WTC11 (cell line): ENCODE results near the gene OLFML2B. TPM values are rescaled to one million over a fixed set of nuclear protein-coding genes. Genes with fewer than 3 reads are reported as not detected.

Experiments used
- ATAC-seq: fragments of 200-7000 bp; cut with Tn5 transposase; 2 replicates; pipeline ENCODE4 v1.10.0; 2021; ENCODE audit warnings: mild to moderate bottlenecking, moderate library complexity
- CTCF ChIA-PET: fragments of 300-600 bp; sonication (Branson Sonifier 250); formaldehyde crosslinking; loops from one replicate; lab custom pipeline; 2021; ENCODE audit warnings: antibody characterized with exemption; lab: Charles Lee
- POLR2A ChIA-PET: fragments of 350-600 bp; sonication (Branson Sonifier 250); formaldehyde crosslinking; loops from one replicate; lab custom pipeline; 2021; ENCODE audit warnings: antibody characterized with exemption; lab: Charles Lee
- DNase-seq: peaks from one replicate; pipeline ENCODE4 v3.0.0; 2021; ENCODE audit warnings: low spot score
- H3K27ac Mint-ChIP-seq: 2 replicates; pipeline ENCODE4 v1.8.0; 2021; ENCODE audit warnings: mixed read lengths
- H3K27me3 Mint-ChIP-seq: 2 replicates; pipeline ENCODE4 v1.8.0; 2021; ENCODE audit warnings: low read depth, mild to moderate bottlenecking, moderate library complexity, mixed read lengths
- H3K36me3 Mint-ChIP-seq: 2 replicates; pipeline ENCODE4 v1.8.0; 2021; ENCODE audit warnings: mixed read lengths
- H3K4me1 Mint-ChIP-seq: 2 replicates; pipeline ENCODE4 v1.8.0; 2022; ENCODE audit warnings: mixed read lengths
- H3K4me3 Mint-ChIP-seq: 2 replicates; pipeline ENCODE4 v1.8.0; 2021; ENCODE audit warnings: mild to moderate bottlenecking, moderate library complexity, mixed read lengths
- H3K9me3 Mint-ChIP-seq: 2 replicates; pipeline ENCODE4 v1.8.0; 2021; ENCODE audit warnings: mixed read lengths
- ATF6 ChIP-seq: sonication (generic); formaldehyde crosslinking; IDR thresholded peaks from 2 replicates; pipeline ENCODE4 v1.8.1; 2023; ENCODE audit warnings: mild to moderate bottlenecking, missing genetic modification reagents
- CREM ChIP-seq: sonication (generic); formaldehyde crosslinking; IDR thresholded peaks from 2 replicates; pipeline ENCODE4 v1.8.1; 2022; ENCODE audit warnings: mild to moderate bottlenecking, missing genetic modification reagents, moderate library complexity
- ESRRA ChIP-seq: sonication (generic); formaldehyde crosslinking; IDR thresholded peaks from 2 replicates; pipeline ENCODE4 v1.8.1; 2022; ENCODE audit warnings: mild to moderate bottlenecking, missing genetic modification reagents, borderline replicate concordance
- FOXK1 ChIP-seq: sonication (generic); formaldehyde crosslinking; IDR thresholded peaks from 2 replicates; pipeline ENCODE4 v1.8.0; 2022; ENCODE audit warnings: mild to moderate bottlenecking, moderate library complexity, missing genetic modification reagents
- GTF2I ChIP-seq: fragments of 250-450 bp; sonication (Bioruptor Pico); conservative IDR thresholded peaks from 2 replicates; pipeline ENCODE4 v1.4.0; 2021; ENCODE audit warnings: mild to moderate bottlenecking
- MXD4 ChIP-seq: fragments of 250-450 bp; sonication (Bioruptor Pico); IDR thresholded peaks from 2 replicates; pipeline ENCODE4 v1.8.0; 2021; ENCODE audit warnings: mild to moderate bottlenecking, moderate library complexity, borderline replicate concordance
- STAT6 ChIP-seq: sonication (generic); formaldehyde crosslinking; conservative IDR thresholded peaks from 2 replicates; pipeline ENCODE4 v1.8.1; 2023; ENCODE audit warnings: mild to moderate bottlenecking, low read depth, missing genetic modification reagents, moderate library complexity
- USF2 ChIP-seq: sonication (generic); formaldehyde crosslinking; IDR thresholded peaks from 2 replicates; pipeline ENCODE4 v1.8.1; 2023; ENCODE audit warnings: mild to moderate bottlenecking, missing genetic modification reagents, moderate library complexity
- ZNF121 ChIP-seq: sonication (generic); formaldehyde crosslinking; IDR thresholded peaks from 2 replicates; pipeline ENCODE4 v1.8.0; 2023; ENCODE audit warnings: missing genetic modification reagents
- ZNF317 ChIP-seq: sonication (generic); formaldehyde crosslinking; IDR thresholded peaks from 2 replicates; pipeline ENCODE4 v1.8.1; 2023; ENCODE audit warnings: low read depth, mild to moderate bottlenecking, moderate library complexity, missing genetic modification reagents, borderline replicate concordance
- ZNF396 ChIP-seq: fragments of 250-450 bp; sonication (Bioruptor Pico); IDR thresholded peaks from 2 replicates; pipeline ENCODE4 v1.8.0; 2021; ENCODE audit warnings: mild to moderate bottlenecking, moderate library complexity, borderline replicate concordance
- total RNA-seq: library from RNA; stranded (reverse); gene quantifications from 3 replicates; pipeline ENCODE4 v1.2.3, GENCODE V29; 2021
- TF ChIP-seq, protein P1 (sequence below): fragments of 250-450 bp; sonication (Bioruptor Pico); conservative IDR thresholded peaks from 2 replicates; pipeline ENCODE4 v1.9.0; 2021; ENCODE audit warnings: mild to moderate bottlenecking
- TF ChIP-seq, protein P2 (sequence below): sonication (generic); formaldehyde crosslinking; IDR thresholded peaks from 2 replicates; pipeline ENCODE4 v1.8.1; 2022; ENCODE audit warnings: mild to moderate bottlenecking, moderate library complexity, missing genetic modification reagents
- TF ChIP-seq, protein P3 (sequence below): sonication (generic); formaldehyde crosslinking; IDR thresholded peaks from 2 replicates; pipeline ENCODE4 v1.8.0; 2023; ENCODE audit warnings: mild to moderate bottlenecking, missing genetic modification reagents

Gene OLFML2B
- total RNA-seq, 1 experiment from 2014 or later = 4.9 TPM

DNA sequence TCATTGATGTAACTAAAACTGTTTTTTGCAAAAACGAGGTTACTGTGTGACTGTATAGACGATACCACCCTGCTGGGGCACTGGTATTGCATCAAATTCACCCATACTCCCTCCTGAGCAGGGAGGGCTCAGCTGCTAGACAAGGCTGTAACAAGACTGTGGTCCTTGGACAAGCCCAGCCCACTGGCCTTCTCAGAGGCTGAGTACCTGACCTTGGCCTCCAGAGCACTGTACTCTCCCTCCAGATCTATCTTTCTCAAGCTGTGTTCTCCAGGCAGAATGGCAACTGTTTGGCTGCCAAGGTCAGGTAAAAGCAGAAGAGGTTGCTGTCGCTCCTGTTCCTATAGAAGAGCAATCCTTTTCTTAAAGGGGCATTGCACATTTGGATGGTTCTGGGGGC, 8.5 kb downstream of the OLFML2B start (continued):
- TF ChIP-seq, protein P1, sequence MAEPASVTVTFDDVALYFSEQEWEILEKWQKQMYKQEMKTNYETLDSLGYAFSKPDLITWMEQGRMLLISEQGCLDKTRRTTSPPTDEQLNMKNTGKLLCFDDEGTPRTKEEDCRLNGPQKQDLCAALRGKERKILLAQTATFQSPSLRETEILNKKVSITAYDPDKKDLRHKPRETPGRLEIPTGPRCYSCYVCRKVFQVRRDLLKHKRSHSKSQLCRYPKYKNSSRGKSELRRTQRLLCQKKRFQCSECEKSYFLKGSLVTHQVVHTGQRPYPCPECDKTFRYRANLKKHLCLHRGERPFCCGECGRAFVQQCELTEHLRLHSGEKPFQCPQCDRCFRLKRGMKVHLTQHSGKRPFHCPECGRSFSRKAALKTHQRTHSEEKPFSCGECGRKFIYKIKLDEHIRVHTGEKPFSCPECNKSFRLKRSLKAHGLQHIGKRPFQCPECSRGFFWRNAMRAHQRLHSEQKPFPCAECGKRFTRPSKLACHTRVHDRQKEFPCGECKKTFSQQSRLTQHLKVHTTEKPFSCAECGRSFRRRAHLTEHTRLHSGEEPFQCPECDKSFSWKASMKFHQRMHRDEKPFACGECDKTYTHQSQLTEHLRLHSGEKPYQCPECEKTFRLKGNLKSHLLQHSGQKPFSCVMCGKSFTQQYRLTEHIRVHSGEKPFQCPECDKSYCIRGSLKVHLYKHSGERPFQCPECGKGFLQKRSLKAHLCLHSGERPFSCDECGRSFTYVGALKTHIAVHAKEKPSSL (CRISPR knock-in tag) = no peak
- TF ChIP-seq USF2 (CRISPR knock-in tag) = no peak
- no peak for TF ChIP-seq ZNF317
- TF ChIP-seq ESRRA (CRISPR knock-in tag) = no peak
- TF ChIP-seq, all 79 proteins: peak for 0

DNA sequence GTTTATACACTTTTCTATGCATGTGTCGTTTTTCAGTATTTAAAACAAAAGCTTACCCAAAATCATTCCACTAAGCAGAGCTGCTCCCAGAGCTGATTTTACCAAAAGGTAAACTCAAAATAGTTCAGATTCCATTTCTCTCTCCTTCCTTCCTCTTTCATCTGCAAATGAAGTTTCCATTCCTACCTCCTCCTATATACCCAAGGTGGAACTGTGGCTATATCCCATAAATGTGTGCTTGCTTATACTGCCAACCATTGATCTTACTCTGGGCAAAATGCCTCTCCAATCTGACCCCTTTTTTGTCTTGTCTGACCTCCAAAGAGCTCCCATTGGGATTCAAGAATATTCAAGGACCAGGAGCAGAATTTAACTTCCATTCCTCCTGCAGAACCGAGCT, 9.5 kb downstream of the OLFML2B start:
- ChIA-PET POLR2A (no interaction called here), CTCF (interaction anchor here (0.8 to 2.5 kb wide), 3 partner anchors 10 to 23 kb away, joined by 4 to 12 read pairs (median 5); partner anchors contain the start of gene OLFML2B)
- peaks cover 24% of the 10 kb centered on the region for H3K4me1 Mint-ChIP-seq
- H3K27me3 Mint-ChIP-seq = no peaks in the 10 kb centered on the region
- H3K27ac Mint-ChIP-seq = peak overlapping the region; percentile 96
- peaks cover 16% of the 10 kb centered on the region for H3K36me3 Mint-ChIP-seq
- H3K4me3 Mint-ChIP-seq = no peak overlapping the region
- peak; percentile 71 for ATAC-seq
- no peak for DNase-seq
- TF ChIP-seq GTF2I (CRISPR knock-in tag) = no peak
- no peak for TF ChIP-seq ZNF396 (CRISPR knock-in tag)
- TF ChIP-seq, protein P2, sequence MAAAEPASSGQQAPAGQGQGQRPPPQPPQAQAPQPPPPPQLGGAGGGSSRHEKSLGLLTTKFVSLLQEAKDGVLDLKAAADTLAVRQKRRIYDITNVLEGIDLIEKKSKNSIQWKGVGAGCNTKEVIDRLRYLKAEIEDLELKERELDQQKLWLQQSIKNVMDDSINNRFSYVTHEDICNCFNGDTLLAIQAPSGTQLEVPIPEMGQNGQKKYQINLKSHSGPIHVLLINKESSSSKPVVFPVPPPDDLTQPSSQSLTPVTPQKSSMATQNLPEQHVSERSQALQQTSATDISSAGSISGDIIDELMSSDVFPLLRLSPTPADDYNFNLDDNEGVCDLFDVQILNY (CRISPR knock-in tag) = no peak
- no peak for TF ChIP-seq STAT6 (CRISPR knock-in tag)
- TF ChIP-seq CREM (CRISPR knock-in tag) = no peak
- TF ChIP-seq, protein P3, sequence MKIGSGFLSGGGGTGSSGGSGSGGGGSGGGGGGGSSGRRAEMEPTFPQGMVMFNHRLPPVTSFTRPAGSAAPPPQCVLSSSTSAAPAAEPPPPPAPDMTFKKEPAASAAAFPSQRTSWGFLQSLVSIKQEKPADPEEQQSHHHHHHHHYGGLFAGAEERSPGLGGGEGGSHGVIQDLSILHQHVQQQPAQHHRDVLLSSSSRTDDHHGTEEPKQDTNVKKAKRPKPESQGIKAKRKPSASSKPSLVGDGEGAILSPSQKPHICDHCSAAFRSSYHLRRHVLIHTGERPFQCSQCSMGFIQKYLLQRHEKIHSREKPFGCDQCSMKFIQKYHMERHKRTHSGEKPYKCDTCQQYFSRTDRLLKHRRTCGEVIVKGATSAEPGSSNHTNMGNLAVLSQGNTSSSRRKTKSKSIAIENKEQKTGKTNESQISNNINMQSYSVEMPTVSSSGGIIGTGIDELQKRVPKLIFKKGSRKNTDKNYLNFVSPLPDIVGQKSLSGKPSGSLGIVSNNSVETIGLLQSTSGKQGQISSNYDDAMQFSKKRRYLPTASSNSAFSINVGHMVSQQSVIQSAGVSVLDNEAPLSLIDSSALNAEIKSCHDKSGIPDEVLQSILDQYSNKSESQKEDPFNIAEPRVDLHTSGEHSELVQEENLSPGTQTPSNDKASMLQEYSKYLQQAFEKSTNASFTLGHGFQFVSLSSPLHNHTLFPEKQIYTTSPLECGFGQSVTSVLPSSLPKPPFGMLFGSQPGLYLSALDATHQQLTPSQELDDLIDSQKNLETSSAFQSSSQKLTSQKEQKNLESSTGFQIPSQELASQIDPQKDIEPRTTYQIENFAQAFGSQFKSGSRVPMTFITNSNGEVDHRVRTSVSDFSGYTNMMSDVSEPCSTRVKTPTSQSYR (CRISPR knock-in tag) = no peak
- TF ChIP-seq USF2 (CRISPR knock-in tag) = no peak
- TF ChIP-seq ZNF121 (CRISPR knock-in tag) = no peak
- peaks cover 11% of the 10 kb centered on the region for H3K9me3 Mint-ChIP-seq

DNA sequence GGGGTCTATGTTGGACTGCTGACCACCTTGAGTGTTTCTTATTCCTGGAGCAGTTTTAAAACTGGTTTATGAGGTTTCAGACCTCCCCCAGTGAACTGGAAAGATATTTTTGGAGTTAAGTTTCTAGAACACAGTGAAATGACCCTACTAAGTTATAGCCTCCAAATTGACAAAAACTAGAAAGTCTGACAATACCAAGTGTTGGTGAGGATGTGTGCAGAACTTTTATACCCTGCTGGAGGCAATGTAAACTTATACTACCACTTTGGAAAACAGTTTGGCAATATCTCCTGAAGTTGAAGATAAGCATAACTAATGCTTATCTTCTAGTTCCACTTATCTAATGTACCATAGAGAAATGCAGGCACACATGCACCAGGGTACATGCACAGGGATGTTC, 10.4 kb downstream of the OLFML2B start:
- CTCF ChIA-PET = interaction anchor here (0.6 kb wide), 1 partner anchor 52 kb away, joined by 4 read pairs; no protein-coding TSS in a partner anchor
- no peak for TF ChIP-seq ATF6
- no peak for TF ChIP-seq FOXK1
- TF ChIP-seq, protein P3 (CRISPR knock-in tag) = no peak
- no peak for TF ChIP-seq USF2 (CRISPR knock-in tag)
- no peak for TF ChIP-seq MXD4

More for the DNA sequence above, 10.4 kb downstream of the OLFML2B start:
- Mint-ChIP-seq H3K36me3 (peaks cover 16% of the 10 kb centered on the region), H3K9me3 (peaks cover 11% of the 10 kb centered on the region), H3K27ac (no peak overlapping the region), H3K4me3 (no peak overlapping the region), H3K27me3 (no peaks in the 10 kb centered on the region), H3K4me1 (peaks cover 33% of the 10 kb centered on the region)
- POLR2A ChIA-PET = no interaction called here
- ATAC-seq = no peak
- no peak for DNase-seq
